Mesenteric fat pad (tissue), 1 donor: Measurements from ENCODE around the gene YEATS2. TPM values are rescaled to one million over a fixed set of nuclear protein-coding genes. Genes with fewer than 3 reads are reported as not detected.
"Not testable (repeated sequence)": the region's sequence is repeated elsewhere in the genome, so short reads cannot be mapped to it uniquely, and the experiment has no call there.

Source experiments
- DNase-seq: peaks from one replicate; pipeline ENCODE4 v3.0.0-alpha.2; 2020; ENCODE audit warnings: low spot score
- total RNA-seq: library from RNA; stranded (reverse); fragmentation: NEBNext Ultra II Directional; extraction: Animal tissue kit (Norgen Biotek cat#: 25700); gene quantifications from one replicate; pipeline ENCODE4 v1.2.1, GENCODE V29; 2021
- donor health status: DM: yes; HTN: yes; CAD: no.

YEATS2 gene
- total RNA-seq, 1 donor from 2014 or later, result 21.4 TPM

GRCh38 chr3:183775781-183776180 is 78.2 kb downstream of the YEATS2 start:
- DNase-seq, result no peak

- DNase-seq, result not testable (repeated sequence)
These were observed 78.9 kb downstream of the YEATS2 start for GRCh38 chr3:183776451-183776850.

- DNase-seq, result no peak
These were observed 79.5 kb downstream of the YEATS2 start for GRCh38 chr3:183777016-183777618.

- DNase-seq, result no peak
These were observed 82.4 kb downstream of the YEATS2 start for GRCh38 chr3:183779896-183780465.

GRCh38 chr3:183781246-183781645 is 83.6 kb downstream of the YEATS2 start:
- DNase-seq, result no peak

GRCh38 chr3:183782576-183783276 is 85.1 kb downstream of the YEATS2 start:
- DNase-seq, result no peak

- DNase-seq, result not testable (repeated sequence)
These were observed 86.9 kb downstream of the YEATS2 start for GRCh38 chr3:183784503-183784902.

- DNase-seq, result no peak
These were observed 92.2 kb downstream of the YEATS2 start for GRCh38 chr3:183789826-183790225.

GRCh38 chr3:183790700-183791099 is 93.1 kb downstream of the YEATS2 start:
- DNase-seq, result no peak

GRCh38 chr3:183792976-183793375 is 95.4 kb downstream of the YEATS2 start:
- DNase-seq, result no peak

GRCh38 chr3:183794452-183794851 is 96.9 kb downstream of the YEATS2 start:
- DNase-seq, result no peak

- no peak for DNase-seq
These were observed 98.8 kb downstream of the YEATS2 start for GRCh38 chr3:183796372-183796771.

GRCh38 chr3:183797996-183798395 is 100.4 kb downstream of the YEATS2 start:
- DNase-seq, result no peak

- DNase-seq, result no peak
These were observed 101.9 kb downstream of the YEATS2 start for GRCh38 chr3:183799461-183799860.

GRCh38 chr3:183800243-183800863 is 102.8 kb downstream of the YEATS2 start:
- no peak for DNase-seq

- no peak for DNase-seq
These were observed 104.0 kb downstream of the YEATS2 start for GRCh38 chr3:183801601-183802000.

- DNase-seq, result no peak
These were observed 105.4 kb downstream of the YEATS2 start for GRCh38 chr3:183802989-183803388.

GRCh38 chr3:183807209-183807728 is 109.7 kb downstream of the YEATS2 start:
- DNase-seq, result no peak

- no peak for DNase-seq
These were observed 110.3 kb downstream of the YEATS2 start for GRCh38 chr3:183807881-183808280.

- DNase-seq, result no peak
These were observed 110.8 kb downstream of the YEATS2 start for GRCh38 chr3:183808355-183808754.

- DNase-seq, result no peak
These were observed 111.7 kb downstream of the YEATS2 start for GRCh38 chr3:183809270-183809669.
